GM18502 (cell line): ENCODE data around the gene GJA8.
"Not testable (repeated sequence)": the region's sequence is repeated elsewhere in the genome, so short reads cannot be mapped to it uniquely, and the experiment has no call there.

Experiments used
- ATAC-seq: cut with Tn5 transposase; IDR thresholded peaks from one replicate; pipeline ENCODE4 v1.9.1; 2021; ENCODE audit warnings: mild to moderate bottlenecking; ENCODE audit not compliant: unreplicated experiment, poor library complexity

Gene GJA8

GRCh38 chr1:147902253-147902845, at the start of gene GJA8:
Gene GJA8, plus strand, starts transcription at chr1:147902795. Its CDS starts 5,161 bp downstream, at chr1:147907956.
- no peak for ATAC-seq

GRCh38 chr1:147853391-147853790, 49.2 kb upstream of the GJA8 start:
- ATAC-seq: no peak

- ATAC-seq: not testable (repeated sequence)
Observed at GRCh38 chr1:147854989-147855388, 47.6 kb upstream of the GJA8 start.

GRCh38 chr1:147855996-147856395, 46.6 kb upstream of the GJA8 start:
- not testable (repeated sequence) for ATAC-seq

- not testable (repeated sequence) for ATAC-seq
Observed at GRCh38 chr1:147867204-147867603, 35.4 kb upstream of the GJA8 start.

- no peak for ATAC-seq
Observed at GRCh38 chr1:147878022-147878421, 24.6 kb upstream of the GJA8 start.

GRCh38 chr1:147879911-147880310, 22.7 kb upstream of the GJA8 start:
- no peak for ATAC-seq

GRCh38 chr1:147882535-147882934, 20.1 kb upstream of the GJA8 start:
- ATAC-seq: no peak

GRCh38 chr1:147890177-147890790, 12.3 kb upstream of the GJA8 start:
- ATAC-seq: no peak

- ATAC-seq: no peak
Observed at GRCh38 chr1:147891088-147891487, 11.5 kb upstream of the GJA8 start.

- ATAC-seq: no peak
Observed at GRCh38 chr1:147892216-147892615, 10.4 kb upstream of the GJA8 start.

- ATAC-seq: no peak
Observed at GRCh38 chr1:147892731-147893214, 9.8 kb upstream of the GJA8 start.

GRCh38 chr1:147895123-147895522, 7.5 kb upstream of the GJA8 start:
- ATAC-seq: no peak

GRCh38 chr1:147897029-147897752, 5.4 kb upstream of the GJA8 start:
- no peak for ATAC-seq

GRCh38 chr1:147897789-147898188, 4.8 kb upstream of the GJA8 start:
- no peak for ATAC-seq

- ATAC-seq: no peak
Observed at GRCh38 chr1:147904726-147905125, 2.1 kb downstream of the GJA8 start.

GRCh38 chr1:147907786-147908509, 5.4 kb downstream of the GJA8 start:
- ATAC-seq: no peak

GRCh38 chr1:147912553-147912952, 10.0 kb downstream of the GJA8 start:
- ATAC-seq: no peak

- ATAC-seq: no peak
Observed at GRCh38 chr1:147913362-147913942, 10.9 kb downstream of the GJA8 start.

GRCh38 chr1:147919896-147920295, 17.3 kb downstream of the GJA8 start:
- ATAC-seq: no peak
